Measurements from ENCODE around the gene ABTB2. TPM values are rescaled to one million over a fixed set of nuclear protein-coding genes. Genes with fewer than 3 reads are reported as not detected.

Gene ABTB2
- total and polyA plus RNA-seq, 9 of the 15 experiments (the other 6 are each of a cell fraction or from before 2014, with no cell fraction given): 0.03 to 0.18 (median 0.12) TPM; not detected in 2

- WGBS (ENCODE audit: insufficient coverage, low coverage, missing lambda C conversion rate): 0% methylated on average over 4 of the region's 4 CpGs
- H3K36me3 ChIP-seq (ENCODE audit: control insufficient read depth, insufficient read depth, low read length): no peaks in the 10 kb centered on the region
- in situ Hi-C loops (cut with MboI) (no loop called here), intact Hi-C loops (cut with micrococcal nuclease) (no loop called here)
- POLR2A ChIA-PET: interaction anchor here (1.0 to 1.1 kb wide), 3 partner anchors 10 to 27 kb away, joined by 3 to 5 read pairs (median 3); no protein-coding TSS in a partner anchor
- no peaks in the 10 kb centered on the region for H3K79me2 ChIP-seq (ENCODE audit: control insufficient read depth, insufficient read depth, low read length)
- no peak overlapping the region for H3K4me3 ChIP-seq
- no peak overlapping the region for H3K27ac ChIP-seq (ENCODE audit: extremely low read depth, low read depth, low read length)
- CTCF ChIA-PET (ENCODE audit: low intra/inter-chr PET ratio): no interaction called here
- no peak overlapping the region for H3K9ac ChIP-seq (ENCODE audit: insufficient read depth in 1 of 2, low read depth in 2 of 2, low read length in 2 of 2)
- no peaks in the 10 kb centered on the region for H3K9me3 ChIP-seq (replicated peaks; ENCODE audit: control insufficient read depth, insufficient read depth, low read depth, low read length)
- BruUV-seq (replicated peaks): no TSS peak
- no peaks in the 10 kb centered on the region for H3K4me1 ChIP-seq (replicated peaks in 1 of 2; ENCODE audit: control insufficient read depth in 2 of 2, insufficient read depth in 2 of 2, low read length in 2 of 2)
- no peak overlapping the region for H3K4me2 ChIP-seq (ENCODE audit: insufficient read depth, low read length)
- FAIRE-seq (no peak), ATAC-seq (no peak), DNase-seq (ENCODE audit: extremely low read depth in 1 of 4, low spot score in 3 of 4) (no peak)
- no peaks in the 10 kb centered on the region; the same call in none of the 2 replicates for H4K20me1 ChIP-seq (replicated peaks; ENCODE audit: control insufficient read depth, insufficient read depth, low read length)
- H2AFZ ChIP-seq (ENCODE audit: low read depth, low read length): no peak overlapping the region
- H3K27me3 ChIP-seq (ENCODE audit: control insufficient read depth in 2 of 2, insufficient read depth in 2 of 2, low read length in 2 of 2): peaks cover 42 to 62% of the 10 kb centered on the region in 2 experiments
- no peaks in the 10 kb centered on the region for H3K9me1 ChIP-seq (ENCODE audit: control insufficient read depth, insufficient read depth, low read length)
- TF ChIP-seq ADNP (tag; IDR thresholded peaks at IDR 0.05) (no peak), SNRNP70 (optimal IDR thresholded peaks at IDR 0.05; ENCODE audit: low read depth, low read length) (no peak), CBX2 (IDR thresholded peaks at IDR 0.05; ENCODE audit: insufficient read depth, low read length, poor library complexity, severe bottlenecking) (no peak), BCLAF1 (IDR thresholded peaks at IDR 0.05; ENCODE audit: borderline replicate concordance in 1 of 2, control insufficient read depth in 1 of 2, low read depth in 2 of 2, low read length in 1 of 2) (no peak), MITF (IDR thresholded peaks at IDR 0.05) (no peak), ZNF347 (CRISPR knock-in tag; IDR thresholded peaks at IDR 0.05; ENCODE audit: low read depth) (no peak), NFIX (CRISPR knock-in tag; IDR thresholded peaks at IDR 0.05; ENCODE audit: low read depth) (no peak), ZNF696 (CRISPR knock-in tag; conservative IDR thresholded peaks at IDR 0.05) (no peak), RFX1 (IDR thresholded peaks at IDR 0.05) (no peak)
- TF ChIP-seq, protein P1, sequence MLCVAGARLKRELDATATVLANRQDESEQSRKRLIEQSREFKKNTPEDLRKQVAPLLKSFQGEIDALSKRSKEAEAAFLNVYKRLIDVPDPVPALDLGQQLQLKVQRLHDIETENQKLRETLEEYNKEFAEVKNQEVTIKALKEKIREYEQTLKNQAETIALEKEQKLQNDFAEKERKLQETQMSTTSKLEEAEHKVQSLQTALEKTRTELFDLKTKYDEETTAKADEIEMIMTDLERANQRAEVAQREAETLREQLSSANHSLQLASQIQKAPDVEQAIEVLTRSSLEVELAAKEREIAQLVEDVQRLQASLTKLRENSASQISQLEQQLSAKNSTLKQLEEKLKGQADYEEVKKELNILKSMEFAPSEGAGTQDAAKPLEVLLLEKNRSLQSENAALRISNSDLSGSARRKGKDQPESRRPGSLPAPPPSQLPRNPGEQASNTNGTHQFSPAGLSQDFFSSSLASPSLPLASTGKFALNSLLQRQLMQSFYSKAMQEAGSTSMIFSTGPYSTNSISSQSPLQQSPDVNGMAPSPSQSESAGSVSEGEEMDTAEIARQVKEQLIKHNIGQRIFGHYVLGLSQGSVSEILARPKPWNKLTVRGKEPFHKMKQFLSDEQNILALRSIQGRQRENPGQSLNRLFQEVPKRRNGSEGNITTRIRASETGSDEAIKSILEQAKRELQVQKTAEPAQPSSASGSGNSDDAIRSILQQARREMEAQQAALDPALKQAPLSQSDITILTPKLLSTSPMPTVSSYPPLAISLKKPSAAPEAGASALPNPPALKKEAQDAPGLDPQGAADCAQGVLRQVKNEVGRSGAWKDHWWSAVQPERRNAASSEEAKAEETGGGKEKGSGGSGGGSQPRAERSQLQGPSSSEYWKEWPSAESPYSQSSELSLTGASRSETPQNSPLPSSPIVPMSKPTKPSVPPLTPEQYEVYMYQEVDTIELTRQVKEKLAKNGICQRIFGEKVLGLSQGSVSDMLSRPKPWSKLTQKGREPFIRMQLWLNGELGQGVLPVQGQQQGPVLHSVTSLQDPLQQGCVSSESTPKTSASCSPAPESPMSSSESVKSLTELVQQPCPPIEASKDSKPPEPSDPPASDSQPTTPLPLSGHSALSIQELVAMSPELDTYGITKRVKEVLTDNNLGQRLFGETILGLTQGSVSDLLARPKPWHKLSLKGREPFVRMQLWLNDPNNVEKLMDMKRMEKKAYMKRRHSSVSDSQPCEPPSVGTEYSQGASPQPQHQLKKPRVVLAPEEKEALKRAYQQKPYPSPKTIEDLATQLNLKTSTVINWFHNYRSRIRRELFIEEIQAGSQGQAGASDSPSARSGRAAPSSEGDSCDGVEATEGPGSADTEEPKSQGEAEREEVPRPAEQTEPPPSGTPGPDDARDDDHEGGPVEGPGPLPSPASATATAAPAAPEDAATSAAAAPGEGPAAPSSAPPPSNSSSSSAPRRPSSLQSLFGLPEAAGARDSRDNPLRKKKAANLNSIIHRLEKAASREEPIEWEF (CRISPR knock-in tag; IDR thresholded peaks at IDR 0.05): no peak
Observed at GRCh38 chr11:34311126-34311525, 46.7 kb downstream of the ABTB2 start.

All from K562 (cell line).